ENCODE measurements around the gene PPM1N.

DNA sequence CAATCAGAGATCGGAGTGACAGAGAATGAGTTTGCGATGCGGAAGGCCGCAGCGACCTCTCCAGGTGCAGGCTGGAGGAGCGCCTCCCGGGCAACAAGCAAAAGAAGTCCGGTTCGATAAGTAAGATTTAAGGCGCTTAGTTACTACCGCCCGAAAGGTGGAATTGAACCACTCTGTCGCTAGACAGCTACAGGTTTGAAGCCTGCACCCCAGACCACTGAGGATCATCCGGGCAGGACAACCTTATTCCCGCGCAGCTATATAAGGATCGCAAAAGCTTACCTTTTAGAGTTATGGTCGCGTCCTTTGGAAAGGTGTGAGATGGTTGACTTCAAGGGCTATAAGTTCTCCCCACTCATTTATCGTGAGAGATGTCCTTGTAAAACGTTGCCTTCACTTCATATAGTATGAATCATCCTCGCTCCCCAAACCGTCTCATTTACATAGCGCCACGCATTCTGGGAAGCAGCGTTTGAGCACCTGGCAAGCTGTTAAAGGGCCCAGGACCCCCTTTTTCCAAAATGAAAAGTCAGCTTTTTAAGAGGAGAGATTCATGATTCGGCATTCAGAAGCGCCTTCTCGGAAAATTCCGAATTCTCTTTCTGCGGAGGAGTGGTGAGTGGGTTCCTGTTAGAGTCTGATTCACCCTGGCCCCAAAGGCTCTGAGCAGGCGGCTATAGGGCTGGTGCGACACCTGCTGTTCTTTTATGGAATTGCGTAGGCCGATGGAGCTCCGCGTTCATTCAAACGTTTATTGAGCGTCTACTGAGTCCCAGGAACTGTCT lies 19.6 kb upstream of the PPM1N start:
- TF ChIP-seq, protein P1, sequence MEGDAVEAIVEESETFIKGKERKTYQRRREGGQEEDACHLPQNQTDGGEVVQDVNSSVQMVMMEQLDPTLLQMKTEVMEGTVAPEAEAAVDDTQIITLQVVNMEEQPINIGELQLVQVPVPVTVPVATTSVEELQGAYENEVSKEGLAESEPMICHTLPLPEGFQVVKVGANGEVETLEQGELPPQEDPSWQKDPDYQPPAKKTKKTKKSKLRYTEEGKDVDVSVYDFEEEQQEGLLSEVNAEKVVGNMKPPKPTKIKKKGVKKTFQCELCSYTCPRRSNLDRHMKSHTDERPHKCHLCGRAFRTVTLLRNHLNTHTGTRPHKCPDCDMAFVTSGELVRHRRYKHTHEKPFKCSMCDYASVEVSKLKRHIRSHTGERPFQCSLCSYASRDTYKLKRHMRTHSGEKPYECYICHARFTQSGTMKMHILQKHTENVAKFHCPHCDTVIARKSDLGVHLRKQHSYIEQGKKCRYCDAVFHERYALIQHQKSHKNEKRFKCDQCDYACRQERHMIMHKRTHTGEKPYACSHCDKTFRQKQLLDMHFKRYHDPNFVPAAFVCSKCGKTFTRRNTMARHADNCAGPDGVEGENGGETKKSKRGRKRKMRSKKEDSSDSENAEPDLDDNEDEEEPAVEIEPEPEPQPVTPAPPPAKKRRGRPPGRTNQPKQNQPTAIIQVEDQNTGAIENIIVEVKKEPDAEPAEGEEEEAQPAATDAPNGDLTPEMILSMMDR (IDR thresholded peaks at IDR 0.05), result peak; percentile 91
- TF ChIP-seq ZFX (IDR thresholded peaks at IDR 0.05; ENCODE audit: borderline replicate concordance), result no peak
